A549 (cell line): ENCODE results near the gene AGBL4. TPM values are rescaled to one million over a fixed set of nuclear protein-coding genes. Genes with fewer than 3 reads are reported as not detected.

Source experiments
- ATAC-seq, 2 experiments: fragments of 200-7000 bp in 1 of 2; fragments of >200 bp in 1 of 2; cut with Nextera tagmentation in 1 of 2; cut with Tn5 transposase in 1 of 2; 3 replicates each; pipeline versions ENCODE4 v1.8.0 to v1.9.1; 2018 to 2020; ENCODE audit warnings: mild to moderate bottlenecking in 1 of 2, moderate library complexity in 1 of 2
- CTCF ChIA-PET: fragments of 300-600 bp; sonication (Branson Sonifier 250); formaldehyde crosslinking; extraction: SDS; loops from one replicate; lab custom pipeline; 2021; ENCODE audit warnings: antibody characterized with exemption, inconsistent platforms; lab: Yijun Ruan, JAX
- POLR2A ChIA-PET: fragments of 350-600 bp; formaldehyde crosslinking; extraction: SDS; loops from one replicate; lab custom pipeline; 2021; ENCODE audit warnings: antibody characterized with exemption, inconsistent platforms; lab: Yijun Ruan, JAX
- DNase-seq, 2 experiments: peaks; one replicate each; pipeline versions ENCODE4 v3.0.0 to v3.0.0-alpha.2; 2011 to 2016; ENCODE audit warnings: low read depth in 1 of 2, low spot score in 1 of 2
- FAIRE-seq: peaks from 2 replicates; lab custom pipeline; 2011; peaks lifted over from hg19 to GRCh38; lab: Jason Lieb, UNC
- H3K27ac ChIP-seq, 2 experiments: fragments of >200 bp; sonication (Bioruptor Twin); formaldehyde crosslinking; 3 replicates each; pipeline ENCODE4 v1.5.1; 2016 to 2017
- H3K4me1 ChIP-seq: fragments of >200 bp; sonication (Bioruptor Twin); formaldehyde crosslinking; 3 replicates; pipeline ENCODE4 v1.6.1; 2016
- H3K4me2 ChIP-seq: fragments of >200 bp; sonication (Bioruptor Twin); formaldehyde crosslinking; 3 replicates; pipeline ENCODE4 v1.6.1; 2016
- H3K4me3 ChIP-seq: fragments of >200 bp; sonication (Bioruptor Twin); formaldehyde crosslinking; 3 replicates; pipeline ENCODE4 v1.5.1; 2016
- H3K9me3 ChIP-seq: fragments of >200 bp; sonication (Bioruptor Twin); formaldehyde crosslinking; 3 replicates; pipeline ENCODE4 v1.6.1; 2016
- CBX8 ChIP-seq: fragments of 200-600 bp; sonication (generic); IDR thresholded peaks from 2 replicates; pipeline ENCODE4 v1.6.1; 2016
- CEBPB ChIP-seq, 2 experiments: fragments of >200 bp in 1 of 2; sonication (Bioruptor Twin) in 1 of 2; formaldehyde crosslinking in 1 of 2; IDR thresholded peaks; 2 replicates each; pipeline ENCODE4 v1.6.1; 2012 to 2016
- EHF ChIP-seq: fragments of 250-450 bp; sonication (Bioruptor Pico); IDR thresholded peaks from 2 replicates; pipeline ENCODE4 v1.5.0; 2020; ENCODE audit warnings: mild to moderate bottlenecking
- FOSB ChIP-seq: fragments of 250-450 bp; sonication (Bioruptor Pico); IDR thresholded peaks from 2 replicates; pipeline ENCODE4 v1.5.0; 2020; ENCODE audit warnings: mild to moderate bottlenecking, moderate library complexity
- HEYL ChIP-seq: fragments of 250-450 bp; sonication (Bioruptor Pico); IDR thresholded peaks from 2 replicates; pipeline ENCODE4 v1.8.0; 2021; ENCODE audit warnings: mild to moderate bottlenecking, moderate library complexity
- HOXA7 ChIP-seq: fragments of 250-450 bp; sonication (Bioruptor Pico); IDR thresholded peaks from 2 replicates; pipeline ENCODE4 v1.5.0; 2020; ENCODE audit warnings: mild to moderate bottlenecking, moderate library complexity
- HOXB5 ChIP-seq: fragments of 250-450 bp; sonication (Bioruptor Pico); IDR thresholded peaks from 2 replicates; pipeline ENCODE4 v1.5.0; 2020; ENCODE audit warnings: mild to moderate bottlenecking, moderate library complexity
- JUNB ChIP-seq: fragments of >200 bp; sonication (Bioruptor Twin); formaldehyde crosslinking; IDR thresholded peaks from 2 replicates; pipeline ENCODE4 v1.6.1; 2016
- KDM5A ChIP-seq: fragments of 200-600 bp; sonication (generic); IDR thresholded peaks from 2 replicates; pipeline ENCODE4 v1.6.1; 2016; ENCODE audit warnings: antibody characterized with exemption, mild to moderate bottlenecking
- NFE2L2 ChIP-seq: fragments of 150-350 bp; conservative IDR thresholded peaks from 2 replicates; pipeline ENCODE4 v1.6.1; 2014; ENCODE audit warnings: low read length
- NPAS2 ChIP-seq: fragments of 250-450 bp; sonication (Bioruptor Pico); IDR thresholded peaks from 2 replicates; pipeline ENCODE4 v1.8.0; 2022; ENCODE audit warnings: mild to moderate bottlenecking, moderate library complexity, borderline replicate concordance
- NR3C1 ChIP-seq: fragments of >200 bp; sonication (Bioruptor Twin); formaldehyde crosslinking; IDR thresholded peaks from 3 replicates; pipeline ENCODE4 v1.6.1; 2017
- POLR2A ChIP-seq: IDR thresholded peaks from 2 replicates; pipeline ENCODE4 v1.6.1; 2012; ENCODE audit warnings: mild to moderate bottlenecking, low read length
- POLR2AphosphoS2 ChIP-seq: conservative IDR thresholded peaks from 2 replicates; pipeline ENCODE4 v1.6.1; 2012; ENCODE audit warnings: low read length, improper control_type of control experiment, inconsistent platforms
- RCOR1 ChIP-seq: fragments of 150-350 bp; IDR thresholded peaks from 2 replicates; pipeline ENCODE4 v1.6.1; 2014; ENCODE audit warnings: antibody characterized with exemption, low read length, low read depth
- RNF2 ChIP-seq: fragments of 200-600 bp; sonication (generic); IDR thresholded peaks from 2 replicates; pipeline ENCODE4 v1.6.1; 2016; ENCODE audit warnings: low read depth, mild to moderate bottlenecking, antibody characterized with exemption, moderate library complexity, borderline replicate concordance
- ZSCAN20 ChIP-seq: fragments of 250-450 bp; sonication (Bioruptor Pico); IDR thresholded peaks from 2 replicates; pipeline ENCODE4 v1.8.0; 2022; ENCODE audit warnings: mild to moderate bottlenecking, moderate library complexity
- WGBS: methylation state at CpG from one replicate; pipeline ENCODE4 v1.1.6; 2017; ENCODE audit errors: missing lambda C conversion rate; 5-methylcytosine and 5-hydroxymethylcytosine counted together
- polyA plus RNA-seq, 4 experiments: library from polyadenylated mRNA; depleted of rRNA in 3 of 4; stranded (reverse); fragments of >200 nt; fragmentation: RNase III in 1 of 4; extraction: RNeasy Plus Mini Kit Qiagen cat#74134 plus additional on column Dnase treatment in 1 of 4; gene quantifications; 2 replicates in 3 of 4; 3 replicates in 1 of 4; pipeline ENCODE4 v1.2.3, GENCODE V29; 2011 to 2017
- TF ChIP-seq, protein P1 (sequence below): fragments of >200 bp; sonication (Bioruptor Twin); formaldehyde crosslinking; IDR thresholded peaks from 3 replicates; pipeline ENCODE4 v1.5.1; 2016
- TF ChIP-seq, protein P2 (sequence below): IDR thresholded peaks from 2 replicates; pipeline ENCODE4 v1.6.1; 2012
- TF ChIP-seq, protein P3 (sequence below): fragments of >200 bp; sonication (Bioruptor Twin); formaldehyde crosslinking; IDR thresholded peaks from 3 replicates; pipeline ENCODE4 v1.6.1; 2016
- TF ChIP-seq, protein P4 (sequence below): IDR thresholded peaks from 2 replicates; pipeline ENCODE4 v1.6.1; 2012; ENCODE audit warnings: low read depth, borderline replicate concordance
- TF ChIP-seq, protein P5 (sequence below): fragments of 250-450 bp; sonication (Bioruptor Pico); IDR thresholded peaks from 2 replicates; pipeline ENCODE4 v1.5.0; 2021; ENCODE audit warnings: mild to moderate bottlenecking, moderate library complexity, borderline replicate concordance

The AGBL4 gene
- polyA plus RNA-seq, 2 of the 4 experiments (the other 2 are of a cell fraction): not detected

DNA sequence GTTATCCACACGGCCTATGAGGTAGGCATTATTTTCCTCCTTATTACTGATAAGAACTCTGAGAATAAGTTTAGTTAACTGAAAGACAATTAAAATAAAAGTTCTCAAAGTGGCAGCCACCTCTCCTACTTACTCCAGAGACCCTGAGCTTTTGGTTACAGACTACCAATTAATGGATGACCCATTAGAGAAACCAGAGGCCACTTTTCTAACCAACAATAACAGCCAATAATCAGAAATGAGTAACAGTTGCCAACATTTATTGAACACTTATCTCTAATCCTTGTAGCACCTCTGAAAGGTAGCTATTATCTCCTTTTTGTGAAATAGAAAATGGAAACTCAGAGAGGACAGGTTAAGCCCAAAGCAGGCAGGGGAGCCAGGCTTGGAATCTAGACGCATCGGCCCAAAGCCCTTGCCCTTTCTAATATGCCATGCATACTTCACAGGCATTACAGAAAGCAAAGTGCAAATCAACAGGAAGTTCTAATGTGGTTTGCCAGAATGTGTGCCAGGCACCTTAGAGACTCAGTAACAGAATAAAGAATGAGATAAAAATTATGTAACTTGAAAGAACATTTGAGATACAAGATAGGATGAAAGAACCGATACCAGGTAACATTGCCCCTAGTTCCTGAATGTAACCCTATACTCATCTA lies 1297.1 kb downstream of the AGBL4 start:
- H3K4me1 ChIP-seq: no peaks in the 10 kb centered on the region
- WGBS: 59% methylated on average over 4 of the region's 4 CpGs
- no peak overlapping the region for H3K27ac ChIP-seq
- no peak for TF ChIP-seq NR3C1
- no peak for TF ChIP-seq RCOR1
- TF ChIP-seq FOSB: no peak
- TF ChIP-seq HOXA7 (CRISPR knock-in tag): no peak
- TF ChIP-seq, protein P1, sequence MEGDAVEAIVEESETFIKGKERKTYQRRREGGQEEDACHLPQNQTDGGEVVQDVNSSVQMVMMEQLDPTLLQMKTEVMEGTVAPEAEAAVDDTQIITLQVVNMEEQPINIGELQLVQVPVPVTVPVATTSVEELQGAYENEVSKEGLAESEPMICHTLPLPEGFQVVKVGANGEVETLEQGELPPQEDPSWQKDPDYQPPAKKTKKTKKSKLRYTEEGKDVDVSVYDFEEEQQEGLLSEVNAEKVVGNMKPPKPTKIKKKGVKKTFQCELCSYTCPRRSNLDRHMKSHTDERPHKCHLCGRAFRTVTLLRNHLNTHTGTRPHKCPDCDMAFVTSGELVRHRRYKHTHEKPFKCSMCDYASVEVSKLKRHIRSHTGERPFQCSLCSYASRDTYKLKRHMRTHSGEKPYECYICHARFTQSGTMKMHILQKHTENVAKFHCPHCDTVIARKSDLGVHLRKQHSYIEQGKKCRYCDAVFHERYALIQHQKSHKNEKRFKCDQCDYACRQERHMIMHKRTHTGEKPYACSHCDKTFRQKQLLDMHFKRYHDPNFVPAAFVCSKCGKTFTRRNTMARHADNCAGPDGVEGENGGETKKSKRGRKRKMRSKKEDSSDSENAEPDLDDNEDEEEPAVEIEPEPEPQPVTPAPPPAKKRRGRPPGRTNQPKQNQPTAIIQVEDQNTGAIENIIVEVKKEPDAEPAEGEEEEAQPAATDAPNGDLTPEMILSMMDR: no peak
- TF ChIP-seq NFE2L2: no peak
- no peak for TF ChIP-seq HOXB5 (CRISPR knock-in tag)
- no peak for TF ChIP-seq CEBPB (IDR thresholded peaks at IDR 0.05)
- no peak for TF ChIP-seq RNF2
- ChIA-PET CTCF (no interaction called here), POLR2A (no interaction called here)
- no peaks in the 10 kb centered on the region for H3K9me3 ChIP-seq
- FAIRE-seq: no peak
- H3K4me2 ChIP-seq: no peak overlapping the region
- DNase-seq: no peak
- no peak for ATAC-seq
- no peak overlapping the region for H3K4me3 ChIP-seq

DNA sequence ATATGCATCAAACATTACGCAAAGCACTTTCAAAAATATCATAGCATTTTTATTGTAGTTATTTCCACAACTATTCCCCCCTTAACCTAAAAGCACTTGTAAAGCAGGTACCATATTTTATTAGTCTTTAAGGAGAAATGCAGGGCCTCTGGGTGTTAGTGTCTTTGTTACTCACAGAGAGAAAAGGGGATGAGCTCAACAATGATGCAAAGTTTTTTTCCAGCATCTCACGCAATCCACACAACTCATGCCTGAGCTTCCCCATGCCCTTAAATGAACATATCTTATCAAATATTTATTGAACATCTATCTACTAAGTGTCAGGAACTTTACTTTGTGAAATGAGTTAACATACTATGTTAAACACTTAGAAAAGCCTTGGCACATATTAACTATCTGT lies 1297.6 kb downstream of the AGBL4 start:
- no peak for FAIRE-seq

More for the DNA sequence above, 1297.6 kb downstream of the AGBL4 start:
- no peak for TF ChIP-seq HOXB5 (CRISPR knock-in tag)
- no peak for TF ChIP-seq HOXA7 (CRISPR knock-in tag)
- no peak for TF ChIP-seq NFE2L2
- TF ChIP-seq NPAS2: no peak
- TF ChIP-seq JUNB: no peak
- TF ChIP-seq, protein P2, sequence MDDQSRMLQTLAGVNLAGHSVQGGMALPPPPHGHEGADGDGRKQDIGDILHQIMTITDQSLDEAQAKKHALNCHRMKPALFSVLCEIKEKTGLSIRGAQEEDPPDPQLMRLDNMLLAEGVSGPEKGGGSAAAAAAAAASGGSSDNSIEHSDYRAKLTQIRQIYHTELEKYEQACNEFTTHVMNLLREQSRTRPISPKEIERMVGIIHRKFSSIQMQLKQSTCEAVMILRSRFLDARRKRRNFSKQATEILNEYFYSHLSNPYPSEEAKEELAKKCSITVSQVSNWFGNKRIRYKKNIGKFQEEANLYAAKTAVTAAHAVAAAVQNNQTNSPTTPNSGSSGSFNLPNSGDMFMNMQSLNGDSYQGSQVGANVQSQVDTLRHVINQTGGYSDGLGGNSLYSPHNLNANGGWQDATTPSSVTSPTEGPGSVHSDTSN: no peak
- TF ChIP-seq KDM5A: no peak
- no peak for TF ChIP-seq POLR2A
- TF ChIP-seq, protein P3, sequence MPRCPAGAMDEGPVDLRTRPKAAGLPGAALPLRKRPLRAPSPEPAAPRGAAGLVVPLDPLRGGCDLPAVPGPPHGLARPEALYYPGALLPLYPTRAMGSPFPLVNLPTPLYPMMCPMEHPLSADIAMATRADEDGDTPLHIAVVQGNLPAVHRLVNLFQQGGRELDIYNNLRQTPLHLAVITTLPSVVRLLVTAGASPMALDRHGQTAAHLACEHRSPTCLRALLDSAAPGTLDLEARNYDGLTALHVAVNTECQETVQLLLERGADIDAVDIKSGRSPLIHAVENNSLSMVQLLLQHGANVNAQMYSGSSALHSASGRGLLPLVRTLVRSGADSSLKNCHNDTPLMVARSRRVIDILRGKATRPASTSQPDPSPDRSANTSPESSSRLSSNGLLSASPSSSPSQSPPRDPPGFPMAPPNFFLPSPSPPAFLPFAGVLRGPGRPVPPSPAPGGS: no peak
- no peak for TF ChIP-seq HEYL
- no peak for TF ChIP-seq EHF (CRISPR knock-in tag)
- no peak for TF ChIP-seq POLR2AphosphoS2
- TF ChIP-seq CBX8: no peak
- TF ChIP-seq, protein P4, sequence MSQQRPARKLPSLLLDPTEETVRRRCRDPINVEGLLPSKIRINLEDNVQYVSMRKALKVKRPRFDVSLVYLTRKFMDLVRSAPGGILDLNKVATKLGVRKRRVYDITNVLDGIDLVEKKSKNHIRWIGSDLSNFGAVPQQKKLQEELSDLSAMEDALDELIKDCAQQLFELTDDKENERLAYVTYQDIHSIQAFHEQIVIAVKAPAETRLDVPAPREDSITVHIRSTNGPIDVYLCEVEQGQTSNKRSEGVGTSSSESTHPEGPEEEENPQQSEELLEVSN: no peak
- no peak for TF ChIP-seq ZSCAN20 (CRISPR knock-in tag)
- TF ChIP-seq, protein P5, sequence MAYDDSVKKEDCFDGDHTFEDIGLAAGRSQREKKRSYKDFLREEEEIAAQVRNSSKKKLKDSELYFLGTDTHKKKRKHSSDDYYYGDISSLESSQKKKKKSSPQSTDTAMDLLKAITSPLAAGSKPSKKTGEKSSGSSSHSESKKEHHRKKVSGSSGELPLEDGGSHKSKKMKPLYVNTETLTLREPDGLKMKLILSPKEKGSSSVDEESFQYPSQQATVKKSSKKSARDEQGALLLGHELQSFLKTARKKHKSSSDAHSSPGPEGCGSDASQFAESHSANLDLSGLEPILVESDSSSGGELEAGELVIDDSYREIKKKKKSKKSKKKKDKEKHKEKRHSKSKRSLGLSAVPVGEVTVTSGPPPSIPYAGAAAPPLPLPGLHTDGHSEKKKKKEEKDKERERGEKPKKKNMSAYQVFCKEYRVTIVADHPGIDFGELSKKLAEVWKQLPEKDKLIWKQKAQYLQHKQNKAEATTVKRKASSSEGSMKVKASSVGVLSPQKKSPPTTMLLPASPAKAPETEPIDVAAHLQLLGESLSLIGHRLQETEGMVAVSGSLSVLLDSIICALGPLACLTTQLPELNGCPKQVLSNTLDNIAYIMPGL (CRISPR knock-in tag): no peak
- H3K27ac ChIP-seq: no peak overlapping the region
- no peaks in the 10 kb centered on the region for H3K9me3 ChIP-seq
- ChIA-PET CTCF (no interaction called here), POLR2A (no interaction called here)
- no peak for DNase-seq
- no peak for ATAC-seq
- no peak overlapping the region for H3K4me3 ChIP-seq
- no peaks in the 10 kb centered on the region for H3K4me1 ChIP-seq
- H3K4me2 ChIP-seq: no peak overlapping the region
- 83% methylated on average over 2 of the region's 2 CpGs for WGBS
